ENCODE measurements around the gene INMT.

The INMT gene

DNA sequence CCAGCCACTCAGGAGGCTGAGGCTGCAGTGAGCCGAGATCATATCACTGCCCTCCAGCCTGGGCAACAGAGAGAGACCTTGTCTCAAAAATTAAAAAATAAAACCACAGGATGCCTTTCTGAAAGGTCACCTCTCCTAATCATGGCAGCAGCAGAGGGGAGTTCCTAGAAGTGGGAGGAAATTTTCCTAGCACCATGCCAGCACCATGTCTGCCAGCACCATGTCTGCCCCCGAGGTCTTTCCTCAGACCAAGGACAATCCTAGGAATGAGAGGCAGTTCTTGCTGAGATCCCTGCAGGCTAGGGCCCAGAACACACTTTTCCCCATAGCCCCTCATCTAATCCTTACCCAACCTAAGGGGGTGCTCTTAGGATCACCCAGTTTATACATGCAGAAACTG, 22.3 kb upstream of the INMT start:
- no peak for FAIRE-seq

DNA sequence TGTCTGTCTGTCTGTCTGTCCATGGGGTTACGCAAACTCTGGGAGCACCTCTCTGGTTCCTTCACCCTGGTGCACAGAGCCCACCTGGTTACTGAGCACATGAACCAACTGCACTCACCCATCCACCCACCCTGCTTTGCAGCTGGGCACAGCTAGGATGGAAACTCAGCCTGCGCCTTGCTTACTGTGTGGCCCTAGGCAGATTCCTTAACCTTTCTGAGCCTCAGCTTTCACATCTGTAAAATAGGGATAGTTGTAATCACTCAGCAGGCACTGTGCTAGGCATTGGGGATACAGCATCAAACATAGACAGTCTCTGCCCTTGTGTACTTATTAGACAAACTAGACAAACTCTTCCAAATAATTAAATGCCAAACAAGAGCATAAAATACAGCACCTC, 21.8 kb upstream of the INMT start:
- FAIRE-seq: no peak

DNA sequence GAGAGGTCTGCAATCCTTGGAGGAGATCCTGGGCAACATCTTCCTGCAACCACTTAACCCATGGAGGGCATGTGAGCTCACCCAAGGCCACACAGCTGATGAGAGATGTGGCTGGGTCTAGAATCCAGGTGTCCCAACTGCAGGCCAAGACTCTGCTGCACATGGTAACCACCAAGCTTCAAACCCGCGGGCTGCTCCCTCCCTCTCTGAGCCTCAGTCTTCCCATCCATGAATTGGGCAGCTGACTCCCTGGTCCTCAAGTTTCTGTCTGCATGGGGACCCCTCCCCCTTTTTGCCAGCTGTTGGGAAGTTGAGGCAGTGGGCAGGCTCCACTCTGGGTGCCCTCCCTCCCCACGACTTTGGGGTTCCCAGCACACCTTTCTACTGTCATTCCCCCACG, 20.9 kb upstream of the INMT start:
- FAIRE-seq: no peak

DNA sequence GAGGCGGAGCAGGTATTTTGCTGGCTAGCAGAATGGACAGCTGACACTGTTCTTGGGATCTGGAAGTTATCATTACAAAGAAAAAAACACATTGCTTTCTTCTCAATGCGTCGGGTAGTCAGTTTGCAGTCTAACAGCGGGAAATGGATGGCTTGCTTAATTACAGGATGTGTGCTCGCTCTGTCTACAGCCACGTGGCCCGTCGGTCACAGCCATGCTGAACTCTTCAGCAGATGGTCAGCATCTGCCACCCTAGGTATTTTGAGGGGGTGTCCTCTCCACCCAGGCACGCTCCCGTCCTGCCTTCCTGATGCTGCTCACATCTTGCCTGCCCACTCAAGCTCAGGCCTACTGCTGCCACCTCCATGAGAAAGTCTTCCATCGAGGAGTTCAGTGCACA, 20.4 kb upstream of the INMT start:
- no peak for FAIRE-seq

DNA sequence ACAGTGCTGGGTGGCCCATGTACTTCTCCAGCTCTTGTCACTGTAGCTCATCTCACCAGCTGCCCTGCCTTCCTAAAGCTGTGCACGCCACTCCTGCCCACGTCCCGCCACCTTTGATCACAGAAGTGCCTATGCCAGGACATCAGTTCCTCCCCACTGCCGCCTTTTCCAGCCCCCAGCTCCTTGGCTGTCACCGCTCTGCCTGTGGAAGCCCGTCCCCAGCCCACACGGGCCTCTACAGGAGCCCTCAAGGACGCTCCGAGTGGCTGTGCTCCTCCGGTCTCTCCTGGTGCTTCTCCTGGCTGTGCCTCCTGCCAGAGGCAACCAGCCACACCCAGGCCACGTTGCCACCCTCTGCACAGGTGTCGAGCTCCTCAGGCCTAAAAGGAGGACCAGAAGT, 19.3 kb upstream of the INMT start:
- no peak for FAIRE-seq

DNA sequence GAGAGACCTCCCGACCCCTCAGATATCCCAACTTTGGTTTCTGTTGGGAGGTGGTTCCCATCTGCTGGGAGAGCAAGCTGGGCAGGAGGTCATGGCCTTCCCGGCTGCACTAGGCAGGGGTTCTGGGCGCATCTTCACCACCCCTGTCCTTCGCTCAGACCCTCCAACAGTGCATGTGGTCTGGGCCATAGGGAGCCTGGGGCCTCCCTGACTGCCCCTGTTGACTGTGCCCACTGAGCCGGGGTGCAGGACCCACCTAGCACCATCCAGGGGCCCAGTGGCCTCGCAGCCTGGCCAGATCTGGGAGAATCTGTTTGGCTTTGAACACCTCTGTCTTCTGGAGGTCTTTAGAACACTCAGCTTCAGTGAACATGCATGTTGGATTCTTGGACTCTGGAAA, 18.7 kb upstream of the INMT start:
- FAIRE-seq: no peak

DNA sequence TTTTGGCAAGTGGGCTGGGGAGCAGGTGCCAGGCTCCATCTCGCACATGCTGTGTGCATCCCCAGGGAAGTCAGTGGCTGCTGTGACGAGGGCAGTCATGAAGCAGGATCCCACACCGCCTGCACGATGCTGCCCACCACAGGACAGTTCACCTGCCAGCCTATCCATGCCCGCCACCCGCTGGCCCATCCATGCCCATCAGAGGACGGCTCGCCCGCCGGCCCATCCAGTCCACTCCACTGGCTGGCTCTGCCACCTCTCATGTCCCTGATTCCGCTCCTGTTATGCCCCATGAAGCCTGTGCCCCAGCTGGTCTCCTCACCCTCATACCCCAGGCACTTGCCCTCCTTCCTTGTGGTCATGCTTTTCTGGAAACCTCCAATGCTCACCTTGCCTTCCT, 18.2 kb upstream of the INMT start:
- no peak for FAIRE-seq

DNA sequence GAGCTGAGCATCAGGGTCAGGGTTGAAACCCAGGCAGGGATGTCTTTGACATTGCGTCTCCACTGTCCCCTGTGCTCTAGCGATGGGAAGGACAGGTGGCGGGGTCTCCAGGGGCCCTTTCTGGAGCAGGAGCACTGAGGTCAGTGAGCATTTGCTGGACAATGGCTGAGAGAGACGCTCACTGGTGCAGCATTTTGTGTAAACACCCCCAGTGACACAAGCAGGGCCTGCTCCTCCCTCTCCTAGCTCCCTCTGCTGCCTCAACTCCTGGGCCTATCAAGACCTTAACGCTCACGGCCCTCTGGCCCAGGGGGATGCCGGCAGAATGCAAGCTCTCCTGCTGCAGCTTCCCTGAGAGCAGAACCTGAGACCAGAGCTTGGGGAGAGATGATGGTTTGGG, 17.4 kb upstream of the INMT start:
- no peak for FAIRE-seq

DNA sequence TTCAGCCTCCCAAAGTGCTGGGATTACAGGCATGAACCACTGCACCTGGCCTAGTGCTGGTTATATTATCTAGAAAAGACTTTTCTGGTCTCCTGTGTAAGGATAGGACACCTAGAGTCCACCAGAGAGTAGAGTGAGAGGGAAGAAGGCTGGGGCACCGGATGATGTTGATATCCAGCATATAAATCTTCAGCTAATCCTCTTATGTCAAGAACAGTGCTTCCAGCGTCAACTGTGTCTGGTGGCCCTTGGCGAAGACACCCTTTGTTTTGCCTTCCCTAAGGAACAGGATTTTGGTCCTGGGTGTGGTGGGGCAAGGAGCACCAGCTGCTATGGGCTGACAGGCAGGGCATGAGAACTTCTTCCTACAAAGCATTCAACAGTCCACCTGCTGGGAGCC, 16.3 kb upstream of the INMT start:
- no peak for FAIRE-seq

DNA sequence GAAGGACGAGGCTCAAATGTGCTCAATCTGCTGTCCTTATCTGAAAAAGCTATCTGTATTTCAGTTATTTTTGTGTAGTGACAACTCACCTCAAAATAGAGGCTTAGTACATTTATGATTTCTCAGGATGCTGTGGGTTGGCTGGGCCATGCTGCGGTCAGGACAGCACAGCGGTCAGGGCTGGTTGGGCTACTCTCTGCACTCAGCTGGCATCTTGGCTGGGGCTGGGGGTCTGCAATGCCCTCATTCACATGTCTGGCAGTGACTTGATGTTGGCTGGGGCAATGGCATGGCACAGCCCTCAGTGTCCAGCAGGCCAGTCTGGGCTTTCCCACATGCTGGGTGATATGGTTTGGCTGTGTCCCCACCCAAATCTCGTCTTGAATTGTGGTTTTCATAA, 15.6 kb upstream of the INMT start:
- FAIRE-seq: no peak

DNA sequence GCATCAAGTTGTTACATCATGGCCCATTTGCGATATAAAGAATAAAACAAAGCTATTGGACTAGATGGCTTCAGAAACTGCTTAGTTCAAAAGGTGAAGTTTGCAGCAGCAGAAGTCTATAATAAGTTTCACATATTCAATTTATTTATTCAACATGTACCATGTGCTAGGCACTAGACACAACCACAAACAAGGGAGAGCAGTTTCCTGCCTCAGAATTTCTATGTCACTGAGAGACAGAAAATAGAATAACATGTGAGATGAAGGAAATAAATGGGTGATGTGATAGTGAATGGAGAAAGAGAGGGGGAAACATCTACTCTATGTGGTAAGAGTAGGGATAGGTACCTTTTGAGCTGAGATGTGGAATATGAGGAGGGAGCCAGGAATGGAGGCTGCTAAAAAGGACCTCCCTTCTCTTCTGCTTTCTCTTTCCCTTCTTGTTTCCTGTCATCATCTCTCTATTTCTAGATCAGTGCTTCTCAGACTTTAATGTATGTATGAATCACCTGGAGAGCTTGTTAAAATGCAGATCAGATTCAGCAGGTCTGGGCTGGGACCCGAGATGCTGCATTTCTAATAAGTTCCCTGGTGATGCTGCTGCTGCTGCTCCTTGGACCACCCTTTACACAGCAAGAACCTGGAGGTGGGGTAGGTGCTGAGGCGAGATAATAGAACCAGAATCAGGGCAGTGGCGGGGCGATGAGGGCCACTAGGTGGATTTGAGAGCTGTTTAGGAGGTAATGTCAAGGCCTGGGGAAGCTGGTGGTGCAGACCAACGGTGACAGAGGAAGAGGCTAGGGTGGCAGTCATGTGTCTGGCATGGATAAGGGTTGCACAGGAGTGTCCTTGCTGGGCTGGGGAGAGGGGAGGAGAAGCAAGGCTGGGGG, 13.7 kb upstream of the INMT start:
- no peak for FAIRE-seq

DNA sequence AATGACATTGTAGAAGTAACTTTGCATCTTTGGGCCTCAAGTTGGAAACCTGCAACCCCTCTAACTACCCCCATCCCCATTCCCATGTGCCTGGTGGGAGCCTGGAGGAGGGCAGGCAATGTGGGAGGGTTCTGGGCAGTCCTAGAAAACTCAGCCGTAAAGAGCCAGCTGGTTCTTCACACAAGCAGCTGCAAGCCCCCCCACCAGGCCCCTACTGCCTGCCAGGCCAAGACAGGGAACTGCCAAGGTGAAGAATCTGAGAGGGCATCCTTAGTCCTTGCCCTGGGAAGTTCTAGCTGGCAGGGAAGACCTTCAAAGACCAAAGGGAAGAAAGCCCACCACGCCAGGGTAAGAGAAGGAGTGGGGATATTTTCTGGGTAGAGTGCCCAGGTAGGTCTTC, 12.2 kb upstream of the INMT start:
- no peak for FAIRE-seq

DNA sequence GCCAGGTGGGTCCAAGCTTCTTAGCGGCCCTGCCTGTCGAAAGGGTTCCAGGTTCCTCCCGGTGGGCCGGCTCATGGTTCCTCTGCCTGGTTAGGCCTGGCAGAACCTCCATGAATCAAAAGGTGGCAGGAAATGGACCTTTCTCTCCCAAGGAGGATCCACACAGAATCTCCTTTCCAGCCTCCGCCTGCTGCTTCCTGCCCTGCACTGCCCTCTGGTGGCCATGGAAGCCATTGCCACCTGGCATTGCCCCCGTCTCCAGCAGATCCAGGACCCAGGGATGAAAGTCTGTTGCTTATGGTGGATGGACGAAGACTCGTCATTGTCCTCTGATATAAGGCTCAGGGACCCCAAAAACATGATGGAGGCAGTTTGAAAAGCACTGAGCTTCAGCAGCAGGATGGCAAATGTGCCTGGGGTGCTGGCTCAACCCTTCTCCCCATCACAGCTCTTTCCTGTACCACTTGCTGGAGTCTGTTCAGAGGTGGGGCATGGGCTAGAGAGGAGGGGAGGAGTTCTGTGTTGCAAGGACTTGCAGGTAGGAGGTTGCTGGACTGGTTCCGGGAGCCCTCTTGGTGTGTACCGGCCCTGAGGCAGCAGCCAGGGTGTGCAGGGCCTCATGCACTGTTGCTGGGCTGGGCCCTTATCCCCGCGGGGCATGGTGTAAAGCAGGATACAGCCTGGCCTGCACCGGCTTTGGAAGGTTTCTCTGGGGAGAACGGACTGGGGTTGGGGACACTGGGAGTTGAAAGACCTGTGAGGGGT, 11.3 kb upstream of the INMT start:
- peak; percentile 67 for FAIRE-seq

DNA sequence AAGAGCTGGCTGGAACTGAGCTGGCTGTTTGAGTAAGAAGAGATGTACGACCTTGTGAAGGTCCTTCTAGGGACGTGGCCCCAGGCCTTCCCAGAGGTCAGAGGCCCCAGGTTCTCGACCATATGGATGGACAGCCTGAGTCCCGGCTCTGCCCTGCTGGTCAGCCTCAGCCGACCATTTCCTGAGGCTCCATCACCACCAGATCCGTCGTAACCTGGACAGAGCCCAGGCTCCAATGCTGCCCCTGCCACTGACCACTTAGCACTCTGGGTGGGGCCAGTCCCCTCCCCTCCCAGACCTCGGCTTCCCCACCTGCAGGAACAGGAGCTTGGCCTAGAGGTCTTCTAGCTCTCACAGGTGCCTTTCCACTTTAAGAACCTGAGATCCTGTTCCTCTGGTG, 10.6 kb upstream of the INMT start:
- no peak for FAIRE-seq

DNA sequence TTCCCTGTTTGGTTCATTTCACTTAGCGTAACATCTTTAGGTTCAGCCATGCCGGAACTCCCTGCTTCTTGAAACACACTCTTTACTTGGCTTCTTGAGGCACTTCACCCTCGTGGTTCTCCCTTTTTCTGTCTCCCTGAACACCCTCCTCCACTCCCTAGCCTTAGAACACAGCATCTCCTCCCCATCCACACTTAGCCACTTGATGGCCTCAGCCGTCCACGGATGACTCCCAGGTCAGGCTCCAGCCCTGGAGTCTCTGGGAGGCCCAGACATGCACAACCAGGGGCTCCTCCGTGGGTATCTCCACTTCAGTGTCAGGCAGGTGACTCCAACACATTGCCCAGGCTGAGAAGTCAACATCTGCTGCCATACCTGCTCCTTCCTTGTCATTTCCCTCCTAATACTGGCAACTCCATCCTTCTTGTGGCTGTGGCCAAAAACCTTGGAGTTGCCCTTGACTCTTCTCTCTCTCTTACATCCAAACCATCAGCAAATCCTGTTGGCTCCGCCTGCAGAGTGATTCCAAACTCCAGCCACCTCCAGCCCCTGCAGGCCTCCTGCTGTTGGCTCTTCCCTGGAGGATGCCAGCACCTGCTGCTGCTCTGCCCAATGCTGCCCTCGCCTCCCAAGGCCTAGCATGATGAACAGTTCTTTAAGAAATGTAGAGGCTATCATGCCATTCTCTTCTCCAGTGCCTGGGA, 8.4 kb upstream of the INMT start:
- no peak for FAIRE-seq

DNA sequence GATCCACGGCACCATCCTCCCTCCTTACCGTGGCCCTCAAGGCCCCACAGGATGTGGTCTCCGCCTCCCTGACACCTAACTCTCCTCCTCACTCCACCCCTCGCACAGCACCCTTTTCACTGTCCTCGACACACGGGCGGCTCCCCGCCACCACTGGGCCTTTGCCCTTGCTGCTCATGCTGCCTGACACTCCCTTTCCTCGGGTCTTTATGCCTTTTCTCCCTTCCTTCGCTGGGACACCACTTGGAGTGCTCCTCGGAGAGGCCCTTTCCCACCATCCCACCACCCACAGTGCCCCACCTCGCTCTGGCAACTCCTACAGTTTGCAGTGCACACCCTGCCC, 7.9 kb upstream of the INMT start:
- FAIRE-seq: no peak

DNA sequence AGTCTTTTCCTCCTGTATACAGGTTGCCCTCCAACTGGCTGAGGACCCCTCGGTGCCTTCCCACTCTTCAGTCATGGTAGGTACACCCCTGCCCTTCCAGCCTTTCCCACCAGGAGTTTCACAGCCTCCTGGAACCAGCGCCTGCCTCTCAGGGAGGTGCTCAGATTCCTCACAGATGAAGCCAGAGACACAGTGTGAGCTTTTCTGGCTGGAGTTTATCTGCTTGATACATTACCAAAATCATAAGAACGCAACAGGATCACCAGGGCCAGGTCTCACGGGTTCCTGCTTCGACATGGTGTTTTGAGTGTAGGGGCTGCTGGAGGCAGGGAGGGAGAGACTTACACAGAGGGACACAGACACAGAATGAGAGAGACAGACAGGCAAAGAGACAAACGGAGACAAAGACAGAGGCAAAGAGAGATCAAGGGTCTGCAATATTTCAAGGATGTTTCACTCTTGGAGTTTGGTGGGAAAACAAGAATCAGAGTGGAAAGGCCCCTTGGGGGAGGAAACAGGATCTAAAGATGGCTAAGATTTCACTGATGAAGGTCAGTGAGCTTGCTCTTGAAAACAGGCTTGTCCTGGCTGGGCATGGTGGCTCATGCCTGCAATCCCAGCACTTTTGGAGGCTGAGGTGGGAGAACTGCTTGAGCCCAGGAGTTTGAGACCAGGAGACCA, 6.5 kb upstream of the INMT start:
- no peak for FAIRE-seq

DNA sequence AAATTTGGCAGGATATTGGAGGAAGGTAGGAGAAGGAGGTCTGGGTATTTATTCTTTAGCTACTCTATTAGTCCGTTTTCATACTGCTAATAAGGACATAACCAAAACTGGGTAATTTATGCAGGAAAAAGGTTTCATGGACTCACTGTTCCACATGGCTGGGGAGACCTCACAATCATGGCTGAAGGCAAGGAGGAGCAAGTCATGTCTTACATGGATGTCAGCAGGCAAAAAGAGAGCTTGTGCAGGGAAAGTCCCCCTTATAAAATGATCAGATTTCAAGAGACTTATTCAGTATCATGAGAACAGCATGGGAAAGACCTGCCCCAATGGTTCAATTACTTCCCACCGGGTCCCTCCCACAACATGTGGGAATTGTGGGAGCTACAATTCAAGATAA, 1.9 kb upstream of the INMT start:
- no peak for FAIRE-seq

DNA sequence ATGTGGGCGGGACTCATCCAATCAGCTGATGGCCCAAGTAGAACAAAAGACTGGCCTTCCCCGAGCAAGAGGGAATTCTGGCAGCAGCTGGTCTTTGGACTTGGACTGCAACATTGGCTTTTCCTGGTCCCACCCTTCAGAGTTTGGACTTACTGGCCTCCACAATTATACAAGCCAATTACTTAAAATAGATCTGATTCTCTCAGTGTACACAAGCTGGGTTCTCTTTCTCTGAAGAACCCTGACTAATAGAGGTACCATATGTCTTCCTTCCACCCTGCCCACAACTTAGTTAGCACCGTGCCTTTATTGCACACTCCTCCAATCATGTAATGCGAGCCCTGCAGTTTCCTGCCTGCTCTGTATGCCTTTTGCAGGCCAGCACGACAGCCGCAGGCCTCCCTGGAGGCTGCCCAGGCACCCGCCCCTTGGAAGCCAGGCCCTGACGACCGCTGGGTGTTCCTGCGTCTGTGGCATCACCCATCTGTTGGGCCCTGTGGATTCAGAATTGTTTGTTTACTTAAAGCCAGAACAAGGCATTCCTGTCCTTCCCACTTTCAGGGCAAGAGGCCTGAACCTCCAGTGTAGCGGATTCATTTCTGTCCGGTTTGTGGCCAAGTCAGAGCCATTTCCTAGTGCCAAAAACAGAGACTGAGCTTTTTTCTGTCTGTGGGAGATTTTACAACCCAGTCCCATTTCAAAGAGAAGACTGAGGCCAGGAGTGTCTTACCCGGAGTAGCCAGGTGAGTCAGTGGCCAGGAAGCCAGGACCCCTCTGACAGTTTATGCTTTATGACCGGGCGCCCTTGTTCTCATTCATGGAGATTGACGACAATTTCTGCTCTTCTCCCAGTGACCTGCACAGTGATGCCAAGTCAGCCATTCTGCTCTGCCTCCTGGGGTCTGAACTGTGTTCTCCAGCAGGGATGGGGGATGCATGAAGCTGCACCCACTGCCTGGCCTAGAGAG, 968 bp upstream of the INMT start:
- FAIRE-seq: no peak

DNA sequence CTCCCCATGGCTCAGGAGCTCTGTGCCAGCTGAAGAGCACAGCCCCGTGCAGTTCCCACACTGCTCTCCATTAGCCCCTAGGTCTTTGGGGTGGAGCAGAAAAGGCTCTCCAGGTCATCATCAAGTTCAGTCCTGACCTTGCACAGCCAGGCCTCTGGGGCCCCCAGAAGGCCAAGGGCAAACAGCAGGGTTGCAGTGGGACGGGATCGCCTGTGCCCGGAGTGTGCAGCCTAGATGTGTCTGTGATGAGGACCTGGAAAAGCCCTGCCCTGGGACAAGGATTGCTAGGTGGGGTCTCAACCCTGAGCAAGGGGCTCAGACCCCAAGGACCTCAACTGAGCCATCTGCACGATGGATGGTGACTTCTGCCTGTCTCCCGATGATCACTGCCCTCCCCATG, 549 bp downstream of the INMT start:
- FAIRE-seq: no peak

DNA sequence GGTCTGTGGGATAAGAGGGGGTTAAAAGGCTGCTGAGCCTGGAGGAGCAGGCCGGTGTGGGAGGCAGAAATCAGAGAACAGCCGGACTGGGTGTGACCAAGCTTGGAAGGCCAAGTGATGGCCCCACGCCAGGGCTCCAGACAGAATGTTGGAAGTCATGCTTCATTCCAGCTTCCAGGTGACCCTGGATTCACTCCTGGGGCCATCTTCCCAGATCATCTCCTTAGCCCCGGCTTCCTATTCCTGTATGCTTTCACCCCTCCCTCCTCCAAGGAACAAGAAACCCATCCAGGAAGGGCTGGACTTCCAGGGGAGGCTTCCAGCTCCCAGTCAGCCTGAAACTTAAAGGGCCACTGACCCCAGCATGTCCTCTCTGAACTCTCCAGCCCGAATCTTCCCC, 1.0 kb downstream of the INMT start:
- no peak for FAIRE-seq

DNA sequence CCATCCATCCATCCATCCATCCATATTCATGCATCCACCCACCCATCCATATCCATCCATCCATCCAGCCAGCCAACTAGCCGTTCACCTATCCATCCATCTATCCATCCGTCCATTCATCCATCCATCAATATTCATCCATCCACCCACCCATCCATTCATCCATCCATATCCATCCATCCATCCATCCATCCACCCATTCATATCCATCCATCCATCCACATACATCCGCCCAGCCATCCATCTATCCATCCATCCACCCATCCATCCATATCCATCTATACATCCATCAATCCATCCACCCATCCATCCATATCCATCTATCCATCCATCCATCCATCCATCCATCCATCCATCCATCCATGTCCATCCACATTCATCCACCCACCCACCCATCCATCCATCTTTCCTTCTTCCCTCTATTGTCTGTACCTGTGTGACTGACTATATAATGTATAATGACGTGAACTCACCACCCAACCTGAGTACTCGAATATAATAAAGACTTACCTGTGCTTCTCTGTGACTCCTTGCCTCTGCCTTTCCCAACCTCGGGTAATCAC, 2.5 kb downstream of the INMT start:
- FAIRE-seq: no peak

Data from G401.6 (cell line).